GM21717 (cell line): ENCODE results near the gene NR2E3.

Source experiments
- ATAC-seq: cut with Tn5 transposase; IDR thresholded peaks from one replicate; pipeline ENCODE4 v1.9.1; 2021; ENCODE audit warnings: mild to moderate bottlenecking, moderate library complexity; ENCODE audit not compliant: unreplicated experiment

The NR2E3 gene

DNA sequence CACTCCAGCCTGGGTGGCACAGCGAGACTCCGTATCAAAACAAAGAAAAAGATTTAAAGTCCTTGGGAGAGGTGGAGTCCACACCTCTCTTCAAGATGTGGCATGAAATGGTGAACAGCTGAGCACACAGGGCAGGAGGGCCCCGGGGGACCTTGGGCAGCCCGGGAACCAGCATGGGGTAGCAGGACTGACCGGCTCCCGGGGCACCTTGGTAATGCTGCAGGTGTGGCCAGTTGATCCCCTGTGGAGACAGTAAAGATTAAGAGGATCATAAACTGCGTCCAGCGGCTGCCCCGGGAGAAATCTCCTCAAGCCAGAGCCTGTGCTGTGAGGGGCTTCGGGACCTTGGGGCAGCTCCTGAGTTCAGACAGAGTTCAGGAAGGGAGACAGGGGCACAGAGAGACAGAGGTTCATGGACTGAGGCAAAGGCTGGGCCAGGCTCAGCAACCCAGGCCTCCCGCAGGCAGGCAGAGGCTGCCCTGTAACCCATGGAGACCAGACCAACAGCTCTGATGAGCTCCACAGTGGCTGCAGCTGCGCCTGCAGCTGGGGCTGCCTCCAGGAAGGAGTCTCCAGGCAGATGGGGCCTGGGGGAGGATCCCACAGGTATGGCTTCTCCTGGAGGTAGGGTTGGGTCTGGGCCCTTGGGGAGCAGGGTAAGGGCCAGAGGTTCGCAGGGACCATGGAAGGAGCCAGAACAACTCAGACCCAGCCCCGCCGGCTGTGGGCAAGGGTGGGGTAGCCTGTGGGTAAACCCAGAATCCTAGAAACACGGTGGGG is at the start of gene NR2E3:
NR2E3 (plus strand) TSS at position 299 of the 780 bp plus-strand sequence; CDS start at position 489, 190 bp downstream.
- no peak for ATAC-seq

- no peak for ATAC-seq
These were observed 49.5 kb upstream of the NR2E3 start for GRCh38 chr15:71760852-71761251.

DNA sequence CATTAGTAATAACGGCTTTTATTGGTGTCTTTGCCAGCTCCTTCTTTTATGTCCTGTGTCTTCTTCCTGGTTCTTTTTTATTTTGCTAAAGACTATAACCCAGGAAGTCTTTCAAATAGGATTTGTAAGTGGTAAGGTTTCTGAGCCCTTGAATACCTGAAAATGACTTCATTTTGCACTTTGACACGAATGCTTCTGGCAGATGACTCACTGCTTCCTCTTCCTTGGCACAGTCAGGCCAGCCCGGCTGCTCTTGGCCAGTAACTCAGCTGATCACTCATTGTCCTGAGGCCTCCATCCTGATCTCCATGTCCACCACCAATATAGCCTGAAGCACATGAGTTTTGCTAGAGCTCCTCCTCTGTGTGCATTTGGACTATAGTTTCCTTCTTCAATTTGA is 48.7 kb upstream of the NR2E3 start:
- ATAC-seq = no peak

- ATAC-seq = no peak
These were observed 42.2 kb upstream of the NR2E3 start for GRCh38 chr15:71768184-71768583.

- ATAC-seq = no peak
These were observed 37.0 kb upstream of the NR2E3 start for GRCh38 chr15:71773206-71773859.

GRCh38 chr15:71775856-71776255 is 34.5 kb upstream of the NR2E3 start:
- no peak for ATAC-seq

GRCh38 chr15:71776304-71776703 is 34.0 kb upstream of the NR2E3 start:
- no peak for ATAC-seq

GRCh38 chr15:71777216-71777943 is 33.0 kb upstream of the NR2E3 start:
- ATAC-seq = no peak

DNA sequence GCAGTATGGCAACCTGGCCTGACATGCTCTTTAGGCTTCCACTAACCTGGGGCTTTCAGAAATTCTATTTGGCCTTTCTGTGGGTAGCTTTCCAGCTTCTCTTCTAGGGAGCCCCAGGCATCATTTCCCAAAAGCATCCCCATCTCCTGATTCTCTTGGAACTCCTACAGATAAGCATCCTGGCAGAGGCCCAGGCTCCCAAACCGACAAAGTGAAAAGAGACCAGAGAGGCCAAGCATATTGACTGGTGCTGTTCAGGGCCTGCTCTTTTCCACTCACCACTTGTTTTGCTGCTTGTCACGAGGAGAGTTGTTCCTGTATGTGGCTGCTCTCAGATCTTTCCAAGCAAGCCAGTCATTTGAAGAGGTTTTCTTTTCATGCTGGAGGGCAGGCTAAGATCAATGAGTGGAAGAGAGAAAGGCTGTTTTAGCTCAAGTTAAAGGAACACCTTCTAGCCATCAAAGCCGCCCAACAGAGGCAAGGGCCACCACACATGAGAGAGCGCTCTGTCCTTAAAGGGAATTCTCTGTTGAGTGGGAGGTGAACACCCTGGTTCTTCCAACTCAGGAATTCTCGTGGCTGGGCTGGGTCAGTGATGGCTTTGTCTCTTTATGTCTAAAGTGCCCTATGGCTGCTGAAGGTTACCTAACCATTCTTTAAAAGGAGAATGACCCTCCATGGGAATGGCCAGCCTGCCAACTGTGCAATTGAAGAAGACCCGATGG is 31.1 kb upstream of the NR2E3 start:
- ATAC-seq = no peak

DNA sequence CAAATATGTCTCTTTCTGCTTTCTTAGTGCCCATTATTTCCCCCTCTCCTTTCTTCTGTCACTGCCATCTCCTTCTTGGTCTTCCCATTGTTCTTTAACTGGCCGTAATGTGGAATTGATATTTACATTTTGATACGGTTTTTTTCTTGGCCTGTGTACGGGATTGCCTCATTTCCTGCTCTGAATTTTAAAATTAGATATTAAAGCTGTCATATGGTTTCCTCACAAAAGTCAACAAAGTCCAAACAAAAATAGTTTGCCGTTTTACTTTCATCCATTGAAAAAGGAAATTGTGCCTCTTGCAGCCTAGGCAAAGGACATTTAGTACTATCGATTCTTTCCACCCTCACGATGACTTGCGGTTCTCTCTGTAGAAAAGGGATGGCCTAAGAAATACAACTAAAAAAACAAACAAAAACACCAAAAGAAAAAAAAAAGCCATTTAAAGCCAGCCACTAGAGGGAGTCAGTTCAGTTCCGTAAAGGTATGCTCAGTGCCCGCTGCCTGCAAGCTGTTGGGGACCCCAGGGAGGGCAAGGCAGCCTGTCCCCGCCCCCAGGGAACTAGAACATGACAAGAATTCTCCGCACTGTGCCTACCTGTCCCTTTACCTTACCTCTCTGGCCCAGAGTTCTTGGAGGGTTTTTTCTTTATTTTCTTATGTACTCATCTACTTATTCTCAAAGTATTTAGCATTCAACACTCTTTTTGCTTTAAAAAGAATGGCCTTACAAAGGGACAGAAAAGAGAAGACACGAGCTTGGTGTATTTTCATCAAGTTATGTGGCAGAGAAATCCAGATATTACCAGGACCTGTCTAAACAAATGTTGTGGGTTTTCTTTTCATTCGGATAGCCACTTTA is 30.0 kb upstream of the NR2E3 start:
- no peak for ATAC-seq

- ATAC-seq = no peak
These were observed 29.0 kb upstream of the NR2E3 start for GRCh38 chr15:71781179-71781964.

GRCh38 chr15:71781965-71782265 is 28.4 kb upstream of the NR2E3 start:
- no peak for ATAC-seq

- ATAC-seq = no peak
These were observed 27.8 kb upstream of the NR2E3 start for GRCh38 chr15:71782422-71783165.

DNA sequence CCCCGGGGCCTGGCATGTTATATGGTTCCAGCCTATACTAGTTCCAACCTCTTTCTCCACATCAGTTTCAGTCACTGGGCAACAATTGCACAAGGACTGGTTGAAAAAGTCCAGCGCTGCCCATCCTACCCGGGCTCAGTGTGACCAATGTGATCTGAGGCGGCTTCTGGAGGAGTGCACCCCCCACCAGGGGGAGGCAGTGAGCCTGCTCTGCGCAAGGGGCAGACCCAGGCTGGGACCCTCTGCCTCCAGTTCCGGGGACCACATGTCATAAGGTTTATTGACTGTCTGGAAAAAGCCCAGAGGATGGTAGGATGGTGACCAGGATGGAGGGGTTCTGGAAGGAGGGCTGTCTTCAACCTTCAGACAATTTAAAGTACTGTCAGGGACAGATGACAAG is 25.6 kb upstream of the NR2E3 start:
- no peak for ATAC-seq

DNA sequence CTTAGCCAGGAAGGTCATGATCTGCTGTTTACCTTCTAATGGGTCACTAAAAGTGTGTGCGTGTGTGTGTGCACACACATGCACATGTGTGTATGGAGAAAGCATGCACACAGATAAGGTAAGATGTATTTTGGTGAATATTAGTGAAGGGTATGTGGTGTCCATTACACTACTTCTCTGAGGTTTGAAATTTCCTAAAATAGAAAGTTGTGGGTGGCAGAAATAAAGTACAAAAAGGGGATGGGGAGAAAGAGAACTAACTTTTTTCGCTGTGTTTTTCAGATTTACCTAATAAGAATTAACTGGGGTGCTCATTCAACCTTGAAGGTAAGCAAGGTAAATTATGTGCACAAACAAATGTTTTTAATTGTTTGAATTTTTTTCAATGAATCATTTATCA is 24.4 kb upstream of the NR2E3 start:
- no peak for ATAC-seq

- no peak for ATAC-seq
These were observed 23.7 kb upstream of the NR2E3 start for GRCh38 chr15:71786673-71787072.

DNA sequence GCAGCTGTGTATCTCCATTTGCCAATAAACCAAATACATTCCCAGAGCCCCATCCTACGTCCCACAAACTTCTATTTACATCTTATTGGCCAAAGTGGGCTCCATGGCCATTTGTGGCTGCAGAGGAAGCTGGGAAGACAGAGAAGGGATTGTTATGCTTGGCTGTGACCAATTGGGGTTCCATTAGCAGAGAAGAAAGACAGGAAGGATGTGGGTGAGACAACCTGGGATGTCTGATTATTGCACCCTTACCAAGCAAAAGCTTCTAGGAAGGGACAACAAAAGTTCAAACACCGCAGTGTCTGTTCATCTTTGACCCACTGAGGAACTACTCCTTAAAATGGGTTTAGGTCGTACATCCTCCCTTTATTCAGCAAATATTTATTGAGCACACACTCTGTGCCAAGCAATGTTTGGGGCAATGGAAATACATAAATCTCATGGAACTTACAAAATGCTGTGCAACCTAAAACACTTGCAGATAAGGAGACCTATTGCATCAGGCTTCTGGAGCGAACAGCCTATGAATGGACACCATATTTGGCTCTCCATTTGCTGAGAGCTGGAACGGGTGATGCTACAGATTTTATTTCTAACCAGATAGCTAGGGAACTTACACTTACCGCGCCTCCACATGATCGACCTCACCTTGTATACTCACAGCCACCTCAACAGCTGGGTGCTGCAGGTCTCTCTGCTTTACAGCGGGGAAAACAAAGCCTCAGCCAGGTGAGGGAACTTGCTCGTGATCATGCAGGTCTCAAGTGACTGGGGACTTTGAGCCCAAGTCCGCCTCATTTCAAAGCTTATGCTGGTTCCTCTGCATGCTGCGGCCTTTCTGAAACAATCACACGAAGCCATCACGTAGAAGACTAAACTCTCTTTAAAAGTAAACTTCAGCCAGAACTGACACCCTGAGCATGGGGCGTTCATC is 21.4 kb upstream of the NR2E3 start:
- ATAC-seq = no peak

- ATAC-seq = no peak
These were observed 20.7 kb upstream of the NR2E3 start for GRCh38 chr15:71789616-71790015.
